CD4-positive, alpha-beta T cell (primary cell): ENCODE results near the gene PTH2. TPM values are rescaled to one million over a fixed set of nuclear protein-coding genes. Genes with fewer than 3 reads are reported as not detected.
"Not testable (repeated sequence)": the region's sequence is repeated elsewhere in the genome, so short reads cannot be mapped to it uniquely, and the experiment has no call there.

Experiments used
- ATAC-seq: fragments of 200-7000 bp; cut with Tn5 transposase; one replicate; pipeline ENCODE4 v1.10.0; 2022; ENCODE audit warnings: mild to moderate bottlenecking; ENCODE audit not compliant: poor library complexity
- CTCF ChIA-PET: fragments of 350-600 bp; sonication (Branson Sonifier 250); formaldehyde crosslinking; loops from one replicate; lab custom pipeline; 2021; ENCODE audit warnings: antibody characterized with exemption, inconsistent platforms; lab: Charles Lee
- POLR2A ChIA-PET: fragments of 350-600 bp; sonication (Branson Sonifier 250); formaldehyde crosslinking; loops from one replicate; lab custom pipeline; 2021; ENCODE audit warnings: antibody characterized with exemption, inconsistent platforms; lab: Charles Lee
- DNase-seq, 14 experiments: peaks; one replicate each; pipeline ENCODE4 v3.0.0-alpha.2; 2013 to 2020; ENCODE audit warnings: mixed read lengths in 2 of 14
- H3K27ac ChIP-seq, 2 donors: one replicate each; pipeline versions ENCODE4 v1.5.1 to v1.7.0; 2013; ENCODE audit warnings: low read length in 2 of 2, low read depth in 1 of 2, mild to moderate bottlenecking in 1 of 2
- H3K27me3 ChIP-seq, 2 experiments: 1 replicate in 1 of 2; 2 replicates in 1 of 2; pipeline versions ENCODE4 v1.6.1 to v1.7.0; 2013; ENCODE audit warnings: low read length in 2 of 2, control low read depth in 1 of 2, mild to moderate bottlenecking in 1 of 2, moderate library complexity in 1 of 2; ENCODE audit not compliant: insufficient read depth in 2 of 2, control insufficient read depth in 1 of 2
- H3K36me3 ChIP-seq: one replicate; pipeline ENCODE4 v1.6.1; 2013; ENCODE audit warnings: low read length, control low read depth; ENCODE audit not compliant: insufficient read depth
- H3K4me1 ChIP-seq: one replicate; pipeline ENCODE4 v1.6.1; 2013; ENCODE audit warnings: low read length, control low read depth; ENCODE audit not compliant: insufficient read depth
- H3K4me3 ChIP-seq: one replicate; pipeline ENCODE4 v1.5.1; 2013; ENCODE audit warnings: mild to moderate bottlenecking, low read length, moderate library complexity
- H3K9me3 ChIP-seq, 2 experiments: 1 replicate in 1 of 2; 2 replicates in 1 of 2; pipeline versions ENCODE4 v1.6.1 to v1.7.0; 2013; ENCODE audit warnings: low read length in 2 of 2, mild to moderate bottlenecking in 2 of 2, control low read depth in 1 of 2, moderate library complexity in 1 of 2; ENCODE audit not compliant: control insufficient read depth in 1 of 2, insufficient read depth in 1 of 2
- H3K27ac Mint-ChIP-seq: one replicate; pipeline ENCODE4 v1.8.0; 2020; ENCODE audit warnings: mixed read lengths
- H3K27me3 Mint-ChIP-seq: one replicate; pipeline ENCODE4 v1.8.0; 2021; ENCODE audit warnings: mixed read lengths
- H3K36me3 Mint-ChIP-seq: one replicate; pipeline ENCODE4 v1.8.0; 2021; ENCODE audit warnings: low read depth, mixed read lengths
- H3K4me1 Mint-ChIP-seq: one replicate; pipeline ENCODE4 v1.8.0; 2021; ENCODE audit warnings: low read depth, mixed read lengths
- H3K4me3 Mint-ChIP-seq: one replicate; pipeline ENCODE4 v1.8.0; 2020; ENCODE audit warnings: mild to moderate bottlenecking, mixed read lengths
- H3K9me3 Mint-ChIP-seq: one replicate; pipeline ENCODE4 v1.8.0; 2020; ENCODE audit warnings: mixed read lengths
- intact Hi-C, 2 experiments: fragments of 100-400 bp; cut with DNase I in 1 of 2; cut with micrococcal nuclease in 1 of 2; formaldehyde crosslinking; loops; one replicate each; pipeline versions ENCODE4 v1.15.1 to v1.9.0; 2023 to 2025; cut with DNase I, micrococcal nuclease
- total RNA-seq, 174 experiments: library from RNA in 2 of 174; stranded (reverse) in 2 of 174; gene quantifications; one replicate each; pipeline ENCODE4 v1.2.3 and lab custom pipeline; 2021 to 2026
- TF ChIP-seq, protein P1 (sequence below): fragments of 200-600 bp; IDR thresholded peaks from one replicate; pipeline ENCODE4 v1.8.0; 2022; ENCODE audit warnings: antibody characterized with exemption, mild to moderate bottlenecking

PTH2 gene
- total RNA-seq, 2 experiments from 2014 or later: not detected

DNA sequence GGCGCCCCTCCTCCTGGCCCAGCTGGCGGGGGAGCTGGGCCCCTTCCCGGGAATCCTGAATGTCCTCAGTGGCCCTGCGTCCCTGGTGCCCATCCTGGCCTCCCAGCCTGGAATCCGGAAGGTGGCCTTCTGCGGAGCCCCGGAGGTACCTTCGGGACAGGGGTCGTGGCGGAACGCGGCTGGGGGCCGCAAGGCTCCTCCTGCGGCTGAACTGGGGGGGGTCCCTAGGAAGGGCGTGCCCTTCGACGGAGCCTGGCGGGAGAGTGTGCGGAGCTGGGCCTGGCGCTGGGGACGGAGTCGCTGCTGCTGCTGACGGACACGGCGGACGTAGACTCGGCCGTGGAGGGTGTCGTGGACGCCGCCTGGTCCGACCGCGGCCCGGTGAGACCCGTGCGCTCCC lies 38.4 kb upstream of the PTH2 start:
- no peak for DNase-seq
- Histone ChIP-seq H3K4me3 (no peak overlapping the region), H3K27ac (no peak overlapping the region), H3K9me3 (no peaks in the 10 kb centered on the region), H3K36me3 (peaks cover 55% of the 10 kb centered on the region), H3K27me3 (no peaks in the 10 kb centered on the region), H3K4me1 (peaks cover 49% of the 10 kb centered on the region)
- Mint-ChIP-seq H3K4me1 (peaks cover 4% of the 10 kb centered on the region), H3K36me3 (peaks cover 31% of the 10 kb centered on the region), H3K27me3 (no peaks in the 10 kb centered on the region), H3K9me3 (no peaks in the 10 kb centered on the region), H3K4me3 (no peak overlapping the region), H3K27ac (no peak overlapping the region)
- POLR2A ChIA-PET: no interaction called here
- intact Hi-C loops: no loop called here
- no peak for ATAC-seq
- CTCF ChIA-PET: no interaction called here
- TF ChIP-seq, protein P1, sequence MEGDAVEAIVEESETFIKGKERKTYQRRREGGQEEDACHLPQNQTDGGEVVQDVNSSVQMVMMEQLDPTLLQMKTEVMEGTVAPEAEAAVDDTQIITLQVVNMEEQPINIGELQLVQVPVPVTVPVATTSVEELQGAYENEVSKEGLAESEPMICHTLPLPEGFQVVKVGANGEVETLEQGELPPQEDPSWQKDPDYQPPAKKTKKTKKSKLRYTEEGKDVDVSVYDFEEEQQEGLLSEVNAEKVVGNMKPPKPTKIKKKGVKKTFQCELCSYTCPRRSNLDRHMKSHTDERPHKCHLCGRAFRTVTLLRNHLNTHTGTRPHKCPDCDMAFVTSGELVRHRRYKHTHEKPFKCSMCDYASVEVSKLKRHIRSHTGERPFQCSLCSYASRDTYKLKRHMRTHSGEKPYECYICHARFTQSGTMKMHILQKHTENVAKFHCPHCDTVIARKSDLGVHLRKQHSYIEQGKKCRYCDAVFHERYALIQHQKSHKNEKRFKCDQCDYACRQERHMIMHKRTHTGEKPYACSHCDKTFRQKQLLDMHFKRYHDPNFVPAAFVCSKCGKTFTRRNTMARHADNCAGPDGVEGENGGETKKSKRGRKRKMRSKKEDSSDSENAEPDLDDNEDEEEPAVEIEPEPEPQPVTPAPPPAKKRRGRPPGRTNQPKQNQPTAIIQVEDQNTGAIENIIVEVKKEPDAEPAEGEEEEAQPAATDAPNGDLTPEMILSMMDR: no peak

- ATAC-seq, H3K27ac ChIP-seq, POLR2A ChIA-PET, H3K4me3 Mint-ChIP-seq, H3K27ac Mint-ChIP-seq, DNase-seq, H3K4me3 ChIP-seq, H3K27me3 Mint-ChIP-seq, CTCF ChIA-PET, H3K9me3 Mint-ChIP-seq, intact Hi-C loops, H3K27me3 ChIP-seq, H3K9me3 ChIP-seq, H3K4me1 Mint-ChIP-seq: not testable (repeated sequence)
- H3K36me3 ChIP-seq: peaks cover 55% of the 10 kb centered on the region
- peaks cover 44% of the 10 kb centered on the region for H3K4me1 ChIP-seq
- H3K36me3 Mint-ChIP-seq: peaks cover 36% of the 10 kb centered on the region
Measured at GRCh38 chr19:49461130-49461529, 37.9 kb upstream of the PTH2 start.

DNA sequence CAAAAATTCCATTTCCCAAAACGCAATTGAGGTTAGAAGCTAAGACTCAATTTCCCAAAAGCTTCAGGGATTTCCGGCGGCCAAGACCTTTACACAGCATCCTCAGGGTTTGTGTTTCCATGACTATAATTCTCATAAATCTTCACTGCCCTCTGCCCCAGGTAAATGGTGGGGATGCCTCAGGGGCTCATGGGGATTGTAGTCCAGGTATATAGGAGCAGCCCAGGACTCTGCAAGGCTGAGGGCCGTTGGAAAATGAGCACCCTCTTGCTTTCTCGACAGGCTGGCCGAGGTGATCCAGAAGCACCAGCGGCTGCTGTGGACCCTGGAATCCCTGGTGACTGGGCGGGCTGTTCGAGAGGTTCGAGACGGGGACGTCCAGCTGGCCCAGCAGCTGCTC lies 36.1 kb upstream of the PTH2 start:
- intact Hi-C loops: no loop called here
- no peaks in the 10 kb centered on the region for H3K9me3 Mint-ChIP-seq
- H3K27me3 Mint-ChIP-seq: no peaks in the 10 kb centered on the region
- peaks cover 10% of the 10 kb centered on the region for H3K4me1 Mint-ChIP-seq
- no peak for ATAC-seq
- Histone ChIP-seq H3K27ac (no peak overlapping the region), H3K36me3 (peaks cover 41% of the 10 kb centered on the region), H3K9me3 (no peaks in the 10 kb centered on the region), H3K27me3 (no peaks in the 10 kb centered on the region), H3K4me1 (peaks cover 34% of the 10 kb centered on the region), H3K4me3 (no peak overlapping the region)
- H3K36me3 Mint-ChIP-seq: peaks cover 37% of the 10 kb centered on the region
- H3K4me3 Mint-ChIP-seq: no peak overlapping the region
- CTCF ChIA-PET: interaction anchor here (1.3 to 1.5 kb wide), 2 partner anchors 13 to 16 kb away, joined by 3 to 4 read pairs; no protein-coding TSS in a partner anchor
- DNase-seq: no peak
- TF ChIP-seq, protein P1: no peak
- POLR2A ChIA-PET: no interaction called here
- H3K27ac Mint-ChIP-seq: peak overlapping the region; percentile 14

DNA sequence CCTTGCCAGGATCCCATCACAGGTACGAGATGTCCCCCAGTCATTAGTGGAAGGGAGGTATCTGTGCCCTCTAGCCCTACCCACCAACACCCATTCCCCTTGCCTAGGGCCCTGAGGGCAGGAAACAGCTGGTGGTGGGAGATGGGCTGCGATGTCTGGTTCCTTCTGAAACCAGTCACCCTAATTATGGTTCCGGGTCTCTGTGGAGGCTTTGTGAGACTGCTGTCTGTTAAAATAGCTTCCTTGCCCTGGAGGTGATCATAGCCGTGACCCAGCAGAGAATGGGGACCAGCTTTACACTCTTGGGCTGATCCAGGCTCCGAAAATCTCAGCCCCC lies 35.3 kb upstream of the PTH2 start:
- POLR2A ChIA-PET: interaction anchor here (1.1 to 1.6 kb wide), 3 partner anchors 12 to 37 kb away, joined by 4 to 6 read pairs (median 4); partner anchors contain the start of genes FLT3LG and RPS11
- ATAC-seq: peak; percentile 24
- H3K27ac Mint-ChIP-seq: peak overlapping the region; percentile 77

More for the DNA sequence above, 35.3 kb upstream of the PTH2 start:
- Mint-ChIP-seq H3K4me1 (peaks cover 18% of the 10 kb centered on the region), H3K4me3 (no peak overlapping the region), H3K9me3 (no peaks in the 10 kb centered on the region), H3K27me3 (no peaks in the 10 kb centered on the region), H3K36me3 (peaks cover 37% of the 10 kb centered on the region)
- intact Hi-C loops: no loop called here
- Histone ChIP-seq H3K27me3 (no peaks in the 10 kb centered on the region), H3K4me3 (no peak overlapping the region), H3K36me3 (peaks cover 33% of the 10 kb centered on the region), H3K9me3 (no peaks in the 10 kb centered on the region), H3K27ac (peak overlapping the region; percentile 1 to 45), H3K4me1 (peaks cover 36% of the 10 kb centered on the region)
- TF ChIP-seq, protein P1: no peak
- no peak for DNase-seq
- CTCF ChIA-PET: interaction anchor here (1.5 to 2.3 kb wide), 2 partner anchors 12 kb away, joined by 3 to 10 read pairs; no protein-coding TSS in a partner anchor
